SK-MEL-5 (cell line): ENCODE results near the gene METTL21C. TPM values are rescaled to one million over a fixed set of nuclear protein-coding genes. Genes with fewer than 3 reads are reported as not detected.

Experiments used
- DNase-seq: peaks from one replicate; pipeline ENCODE4 v3.0.0-alpha.2; 2016; ENCODE audit warnings: low read depth, low spot score
- in situ Hi-C: cut with HindIII; loops from 2 replicates; pipeline ENCODE4 v1.10.0; 2016; ENCODE audit warnings: low sequenced_read_pairs, high pct_unique_total_duplicates, low pct_unique_long_range_greater_than_20kb
- total RNA-seq: library from RNA; depleted of rRNA; stranded (reverse); fragments of >200 nt; shearing (Covaris generic); gene quantifications from 2 replicates; pipeline ENCODE4 v1.2.3, GENCODE V29; 2014

METTL21C gene
- total RNA-seq, 1 experiment from 2014 or later: not detected

DNA sequence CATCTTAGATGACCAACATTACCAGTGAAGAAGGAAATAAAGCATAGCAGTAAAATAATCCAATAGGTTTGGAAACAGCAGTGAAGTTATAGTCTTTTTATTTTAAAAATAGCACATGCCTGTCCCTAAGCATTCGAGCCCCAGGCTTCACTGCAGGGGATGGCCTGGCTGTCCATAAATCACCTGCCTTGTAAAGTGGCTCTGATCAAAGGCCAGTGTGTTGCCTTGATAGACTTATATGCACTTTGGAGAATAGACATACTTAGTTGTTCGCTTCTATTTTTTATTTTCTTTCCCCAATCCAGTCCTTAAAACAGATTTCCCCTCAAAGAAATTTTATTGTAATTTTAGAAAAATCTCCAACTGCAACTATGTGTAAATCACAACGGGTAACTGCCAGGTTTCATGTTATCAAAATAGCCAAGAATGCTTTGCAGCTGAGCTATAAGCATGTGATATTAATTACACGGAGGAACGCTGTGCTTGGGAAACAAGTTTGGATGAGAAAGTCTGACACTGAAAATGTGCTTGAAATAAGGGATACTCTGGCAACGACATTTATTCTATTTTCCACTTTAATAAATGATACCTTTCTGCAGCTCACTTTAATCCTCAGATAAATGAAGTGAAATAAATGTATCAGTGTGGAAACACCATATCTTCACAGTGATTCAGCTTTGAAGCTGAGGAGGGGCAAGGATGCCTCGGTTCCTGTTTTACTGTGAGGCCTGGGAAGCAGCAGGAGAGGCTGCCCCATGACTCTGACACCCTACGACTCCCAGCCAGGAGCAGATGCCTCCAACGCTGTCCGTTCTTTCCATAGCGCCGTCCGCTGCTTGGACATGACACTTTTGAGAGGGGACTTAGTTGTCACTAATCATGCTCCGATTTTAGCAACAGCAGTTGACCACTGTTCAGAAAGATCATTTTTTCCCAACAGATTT is 5.5 kb upstream of the METTL21C start:
- in situ Hi-C loops: loop anchor here (5.0 kb wide), 1 partner anchor 48 kb away; no protein-coding TSS in a partner anchor
- DNase-seq: no peak

DNA sequence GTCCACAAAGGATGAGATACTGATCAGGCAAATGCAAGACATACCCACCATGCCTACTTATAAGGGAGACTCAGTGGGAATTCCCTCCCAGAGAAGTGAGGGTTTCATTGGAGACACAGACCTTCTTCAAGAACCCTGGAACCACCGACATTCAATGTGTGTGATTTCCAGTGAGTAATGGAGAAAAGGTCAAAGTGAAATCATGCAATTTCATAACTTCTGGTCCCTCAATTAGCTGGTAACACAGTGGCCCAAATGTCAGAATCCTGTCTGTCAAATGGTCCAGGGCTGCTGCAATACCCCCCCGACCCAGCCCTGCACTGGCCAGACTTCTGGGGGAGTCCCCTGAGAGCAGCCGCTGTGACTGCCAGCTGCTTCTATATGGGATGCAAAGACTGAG is 4.7 kb upstream of the METTL21C start:
- in situ Hi-C loops: no loop called here
- DNase-seq: no peak

- in situ Hi-C loops: no loop called here
- DNase-seq: no peak
These were observed 3.8 kb upstream of the METTL21C start for GRCh38 chr13:102698649-102698980.

DNA sequence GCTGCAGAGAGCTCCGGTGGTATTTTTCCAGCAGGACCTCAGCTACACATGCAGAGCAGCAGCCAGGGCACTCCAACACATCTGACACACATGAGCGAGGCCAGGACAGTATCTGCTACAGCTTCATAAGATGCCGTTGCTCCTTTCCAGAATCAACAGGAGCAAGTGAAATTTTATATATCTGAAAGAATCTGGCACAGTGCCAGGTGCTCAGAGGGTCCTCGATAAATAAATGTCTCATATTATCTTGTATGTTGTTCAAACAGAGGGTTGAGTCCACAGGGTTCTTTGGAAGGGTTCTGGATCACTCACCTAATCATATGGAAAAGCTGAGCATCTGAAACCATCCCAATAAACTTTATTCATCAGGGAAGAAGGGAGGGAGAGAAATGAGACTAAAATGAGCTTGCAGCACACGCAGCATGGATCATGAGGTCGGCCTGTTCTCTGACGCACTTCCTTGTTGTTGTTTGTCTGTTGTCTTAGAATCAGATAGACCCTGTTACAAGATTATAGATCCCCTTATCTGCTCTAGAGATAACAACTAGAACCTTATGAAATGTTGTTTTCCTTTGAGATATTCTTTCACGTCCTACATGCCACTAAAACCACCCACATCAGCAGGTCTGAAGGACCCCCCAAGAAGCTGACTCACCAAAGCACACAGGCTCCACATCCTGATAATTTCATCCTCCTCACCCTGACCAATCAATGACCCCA is 3.2 kb upstream of the METTL21C start:
- in situ Hi-C loops: no loop called here

DNA sequence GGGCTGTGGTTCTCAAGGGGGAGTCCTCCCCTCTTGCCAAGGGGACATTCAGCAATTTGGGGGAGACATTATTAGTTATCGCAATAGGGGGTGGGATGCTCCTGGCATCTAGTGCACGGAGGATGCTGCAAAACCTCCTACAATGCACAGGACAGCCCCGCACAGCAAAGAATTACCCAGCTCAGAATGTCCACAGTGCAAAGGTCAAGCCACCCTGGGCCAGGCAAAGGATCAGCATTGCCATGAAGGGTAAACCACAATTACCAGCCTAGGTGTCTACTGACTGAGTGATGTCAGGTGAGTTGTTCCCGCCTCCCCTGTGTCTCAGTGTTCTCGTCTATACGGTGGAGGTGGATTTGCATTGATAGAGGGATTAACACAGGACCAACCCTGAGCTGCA is 2.4 kb upstream of the METTL21C start:
- in situ Hi-C loops: no loop called here
- no peak for DNase-seq

More for the DNA sequence above, 3.2 kb upstream of the METTL21C start:
- DNase-seq: no peak

GRCh38 chr13:102696465-102696864 is 1.6 kb upstream of the METTL21C start:
- in situ Hi-C loops: no loop called here
- no peak for DNase-seq

GRCh38 chr13:102693776-102694175 is 1.1 kb downstream of the METTL21C start:
- in situ Hi-C loops: no loop called here
- DNase-seq: no peak

- in situ Hi-C loops: no loop called here
- DNase-seq: no peak
These were observed 1.6 kb downstream of the METTL21C start for GRCh38 chr13:102693250-102693649.

GRCh38 chr13:102692491-102692826 is 2.4 kb downstream of the METTL21C start:
- no peak for DNase-seq
- in situ Hi-C loops: no loop called here

- in situ Hi-C loops: no loop called here
- DNase-seq: no peak
These were observed 4.0 kb downstream of the METTL21C start for GRCh38 chr13:102690883-102691282.

DNA sequence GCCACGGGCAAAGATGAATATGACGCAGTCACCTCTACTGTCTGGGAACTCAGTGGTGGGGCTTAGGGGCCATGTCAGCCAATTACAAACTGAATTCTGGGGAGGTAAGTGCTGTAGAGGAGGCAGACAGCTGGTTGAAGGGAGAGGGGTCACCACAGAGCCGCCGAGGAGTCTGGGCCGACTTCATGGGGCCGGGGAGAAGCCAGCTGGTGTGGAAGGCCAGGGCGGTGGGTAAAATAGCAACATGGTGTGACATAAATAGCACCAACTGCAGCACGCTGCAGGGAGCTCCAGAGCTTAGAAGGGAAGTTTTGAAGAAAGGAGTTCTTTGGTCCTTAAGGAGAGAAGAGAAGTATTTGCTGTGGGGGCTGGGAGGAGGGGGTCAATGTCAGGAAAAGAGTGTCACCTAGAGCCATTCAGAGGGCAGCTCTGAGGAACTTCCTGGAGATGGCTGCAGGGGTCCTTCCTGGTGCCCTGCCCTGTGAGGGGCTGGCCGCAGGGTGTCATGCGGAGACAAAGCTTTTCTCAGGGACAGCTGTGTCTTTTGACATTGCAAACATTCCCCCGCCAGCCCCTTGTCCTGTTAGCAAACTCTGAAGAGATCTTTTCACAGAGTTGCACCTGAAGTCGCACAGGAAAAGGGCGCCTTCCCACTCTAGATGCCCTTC is 6.4 kb downstream of the METTL21C start:
- no peak for DNase-seq
- in situ Hi-C loops: no loop called here

DNA sequence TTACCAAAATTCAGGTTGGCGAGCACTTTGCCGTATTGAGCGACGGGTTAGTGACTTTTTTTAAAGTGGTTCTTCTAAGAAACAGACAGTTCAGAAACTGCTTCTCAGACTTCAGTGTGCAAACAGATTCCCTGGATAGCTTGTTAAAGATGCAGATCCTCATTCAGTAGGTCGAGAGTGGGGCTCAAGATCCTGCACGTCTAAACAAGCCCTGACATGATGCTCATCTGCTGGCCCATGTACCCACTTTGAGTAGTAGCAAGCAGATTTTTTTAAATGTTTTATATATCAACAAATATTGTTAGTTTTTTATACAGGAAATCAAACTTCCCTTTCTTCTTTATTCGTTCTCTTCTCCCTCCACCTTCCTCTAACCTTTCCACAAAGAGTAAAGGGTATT is 7.3 kb downstream of the METTL21C start:
- in situ Hi-C loops: no loop called here

DNA sequence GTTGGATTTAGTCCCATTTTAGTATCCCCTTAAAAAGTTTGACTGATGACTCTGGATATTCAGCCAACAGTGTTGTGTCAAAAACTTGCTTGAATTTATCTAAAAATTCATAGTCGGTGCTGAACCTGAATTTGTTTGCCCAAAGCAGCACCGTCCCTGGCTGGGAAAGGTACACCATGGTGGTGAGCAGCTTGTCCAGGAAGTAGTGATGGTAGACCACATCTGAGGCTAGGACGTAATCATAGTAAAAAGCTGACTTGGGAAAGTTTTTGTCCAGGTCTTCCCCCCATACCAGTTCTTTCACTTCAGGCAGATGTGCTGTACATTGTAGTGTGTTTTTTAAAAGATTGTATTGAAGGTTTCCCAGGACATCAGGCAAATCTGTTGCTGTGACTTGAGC is 8.8 kb downstream of the METTL21C start:
- DNase-seq: no peak
- in situ Hi-C loops: no loop called here

More for the DNA sequence above, 7.3 kb downstream of the METTL21C start:
- DNase-seq: no peak

- in situ Hi-C loops: no loop called here
These were observed 11.2 kb downstream of the METTL21C start for GRCh38 chr13:102683637-102684036.

GRCh38 chr13:102682727-102683126 is 12.1 kb downstream of the METTL21C start:
- in situ Hi-C loops: no loop called here
- DNase-seq: no peak

More at GRCh38 chr13:102683637-102684036, 11.2 kb downstream of the METTL21C start:
- DNase-seq: no peak

DNA sequence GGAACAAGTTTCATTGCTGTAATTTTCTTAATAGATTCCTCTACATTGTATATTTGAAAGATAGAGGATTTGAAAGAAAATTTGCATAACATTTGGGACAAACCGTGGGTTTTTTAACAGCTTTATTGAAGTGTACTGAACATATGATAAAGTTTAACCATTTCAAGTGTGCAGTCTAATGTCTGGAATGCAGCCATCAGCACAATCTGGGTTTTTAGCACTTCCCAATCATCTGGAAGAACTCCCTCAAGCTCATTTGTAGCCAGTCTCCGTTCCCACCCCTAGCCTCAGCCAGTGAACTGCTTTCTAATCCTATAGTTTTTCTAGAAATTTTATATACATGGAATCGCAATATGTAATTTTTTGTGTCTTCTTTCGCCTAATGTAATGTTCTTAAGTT is 12.6 kb downstream of the METTL21C start:
- in situ Hi-C loops: no loop called here

DNA sequence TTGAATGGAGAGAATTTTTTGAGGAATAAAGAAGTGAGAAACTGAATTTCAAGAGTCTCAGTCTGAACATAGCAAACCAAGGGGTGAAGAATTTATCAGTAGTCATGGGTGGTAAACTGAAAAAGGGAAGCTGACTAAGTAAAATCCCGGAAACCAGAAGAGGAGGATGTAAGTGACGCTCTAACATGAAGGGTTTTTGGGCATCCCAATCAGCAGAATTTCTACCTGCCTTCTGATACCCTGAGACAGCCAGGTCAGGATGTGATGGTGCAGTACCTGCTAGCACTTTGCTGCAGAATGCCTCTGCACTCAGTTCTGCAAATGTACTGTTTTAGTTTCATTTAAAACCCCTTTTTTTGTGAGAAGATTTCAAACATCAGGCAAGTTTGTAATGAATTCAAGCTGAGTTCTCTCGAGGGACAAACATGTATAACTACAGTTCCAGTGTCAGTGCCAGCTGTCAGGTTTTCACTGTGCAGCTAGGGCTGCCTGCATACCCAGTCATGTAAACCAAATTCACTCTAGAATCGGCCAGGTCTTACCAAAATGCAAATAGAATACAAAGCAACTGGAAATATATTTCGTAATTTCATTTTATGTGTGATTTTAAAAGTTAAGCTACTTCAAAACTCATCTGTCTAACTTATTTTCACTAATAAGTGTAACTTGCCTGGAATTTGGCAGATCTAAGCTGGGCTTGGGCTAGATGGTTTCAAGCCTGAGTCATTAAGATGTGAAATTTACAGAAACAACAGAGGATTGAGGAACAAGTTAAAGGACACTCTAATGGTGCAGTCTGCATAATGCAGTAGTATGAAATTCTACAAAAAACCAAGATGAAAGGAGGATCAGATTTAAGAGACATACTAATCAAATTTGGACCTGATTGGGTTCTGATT is 13.8 kb downstream of the METTL21C start:
- no peak for DNase-seq

More for the DNA sequence above, 12.6 kb downstream of the METTL21C start:
- DNase-seq: no peak

More for the DNA sequence above, 13.8 kb downstream of the METTL21C start:
- in situ Hi-C loops: no loop called here
